ENCODE results near the gene PRKG2. TPM values are rescaled to one million over a fixed set of nuclear protein-coding genes. Genes with fewer than 3 reads are reported as not detected.

PRKG2 gene
- total RNA-seq, 1 experiment from 2014 or later, result 0.59 TPM

- no peaks in the 10 kb centered on the region for H3K36me3 ChIP-seq (ENCODE audit: control insufficient read depth, insufficient read depth, low read length)
- no peaks in the 10 kb centered on the region for H3K4me1 ChIP-seq (ENCODE audit: control insufficient read depth, insufficient read depth, low read length)
- no peak overlapping the region for H3K4me3 ChIP-seq (ENCODE audit: low read depth in 2 of 2, low read length in 2 of 2)
- CTCF ChIA-PET, result no interaction called here
- H3K27ac ChIP-seq (ENCODE audit: low read length), result no peak overlapping the region
- ATAC-seq, result no peak
- POLR2A ChIA-PET, result no interaction called here
- no TSS peak for BruUV-seq (replicated peaks)
- no peaks in the 10 kb centered on the region for H3K9me3 ChIP-seq (ENCODE audit: control insufficient read depth, insufficient read depth, low read depth, low read length)
- in situ Hi-C loops (cut with HindIII; ENCODE audit: low pct_unique_long_range_greater_than_20kb, low sequenced_read_pairs), result no loop called here
- no peaks in the 10 kb centered on the region for H3K27me3 ChIP-seq (ENCODE audit: control insufficient read depth, insufficient read depth, low read length)
- intact Hi-C loops (cut with micrococcal nuclease; ENCODE audit: unreplicated experiment), result no loop called here
- TF ChIP-seq, protein P1, sequence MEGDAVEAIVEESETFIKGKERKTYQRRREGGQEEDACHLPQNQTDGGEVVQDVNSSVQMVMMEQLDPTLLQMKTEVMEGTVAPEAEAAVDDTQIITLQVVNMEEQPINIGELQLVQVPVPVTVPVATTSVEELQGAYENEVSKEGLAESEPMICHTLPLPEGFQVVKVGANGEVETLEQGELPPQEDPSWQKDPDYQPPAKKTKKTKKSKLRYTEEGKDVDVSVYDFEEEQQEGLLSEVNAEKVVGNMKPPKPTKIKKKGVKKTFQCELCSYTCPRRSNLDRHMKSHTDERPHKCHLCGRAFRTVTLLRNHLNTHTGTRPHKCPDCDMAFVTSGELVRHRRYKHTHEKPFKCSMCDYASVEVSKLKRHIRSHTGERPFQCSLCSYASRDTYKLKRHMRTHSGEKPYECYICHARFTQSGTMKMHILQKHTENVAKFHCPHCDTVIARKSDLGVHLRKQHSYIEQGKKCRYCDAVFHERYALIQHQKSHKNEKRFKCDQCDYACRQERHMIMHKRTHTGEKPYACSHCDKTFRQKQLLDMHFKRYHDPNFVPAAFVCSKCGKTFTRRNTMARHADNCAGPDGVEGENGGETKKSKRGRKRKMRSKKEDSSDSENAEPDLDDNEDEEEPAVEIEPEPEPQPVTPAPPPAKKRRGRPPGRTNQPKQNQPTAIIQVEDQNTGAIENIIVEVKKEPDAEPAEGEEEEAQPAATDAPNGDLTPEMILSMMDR (IDR thresholded peaks at IDR 0.05), result no peak
- TF ChIP-seq TCF7L2 (IDR thresholded peaks at IDR 0.05; ENCODE audit: low read depth, low read length) (no peak), POLR2AphosphoS5 (IDR thresholded peaks at IDR 0.05; ENCODE audit: low read depth, low read length) (no peak), SIN3A (IDR thresholded peaks at IDR 0.05; ENCODE audit: borderline replicate concordance, insufficient read depth, low read depth, low read length) (no peak)
- TF ChIP-seq, protein P2, sequence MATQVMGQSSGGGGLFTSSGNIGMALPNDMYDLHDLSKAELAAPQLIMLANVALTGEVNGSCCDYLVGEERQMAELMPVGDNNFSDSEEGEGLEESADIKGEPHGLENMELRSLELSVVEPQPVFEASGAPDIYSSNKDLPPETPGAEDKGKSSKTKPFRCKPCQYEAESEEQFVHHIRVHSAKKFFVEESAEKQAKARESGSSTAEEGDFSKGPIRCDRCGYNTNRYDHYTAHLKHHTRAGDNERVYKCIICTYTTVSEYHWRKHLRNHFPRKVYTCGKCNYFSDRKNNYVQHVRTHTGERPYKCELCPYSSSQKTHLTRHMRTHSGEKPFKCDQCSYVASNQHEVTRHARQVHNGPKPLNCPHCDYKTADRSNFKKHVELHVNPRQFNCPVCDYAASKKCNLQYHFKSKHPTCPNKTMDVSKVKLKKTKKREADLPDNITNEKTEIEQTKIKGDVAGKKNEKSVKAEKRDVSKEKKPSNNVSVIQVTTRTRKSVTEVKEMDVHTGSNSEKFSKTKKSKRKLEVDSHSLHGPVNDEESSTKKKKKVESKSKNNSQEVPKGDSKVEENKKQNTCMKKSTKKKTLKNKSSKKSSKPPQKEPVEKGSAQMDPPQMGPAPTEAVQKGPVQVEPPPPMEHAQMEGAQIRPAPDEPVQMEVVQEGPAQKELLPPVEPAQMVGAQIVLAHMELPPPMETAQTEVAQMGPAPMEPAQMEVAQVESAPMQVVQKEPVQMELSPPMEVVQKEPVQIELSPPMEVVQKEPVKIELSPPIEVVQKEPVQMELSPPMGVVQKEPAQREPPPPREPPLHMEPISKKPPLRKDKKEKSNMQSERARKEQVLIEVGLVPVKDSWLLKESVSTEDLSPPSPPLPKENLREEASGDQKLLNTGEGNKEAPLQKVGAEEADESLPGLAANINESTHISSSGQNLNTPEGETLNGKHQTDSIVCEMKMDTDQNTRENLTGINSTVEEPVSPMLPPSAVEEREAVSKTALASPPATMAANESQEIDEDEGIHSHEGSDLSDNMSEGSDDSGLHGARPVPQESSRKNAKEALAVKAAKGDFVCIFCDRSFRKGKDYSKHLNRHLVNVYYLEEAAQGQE (IDR thresholded peaks at IDR 0.05; ENCODE audit: insufficient read depth in 1 of 2, low read depth in 2 of 2, low read length in 1 of 2), result no peak
- DNase-seq (ENCODE audit: low read depth, low spot score), result no peak
Measured at GRCh38 chr4:81116566-81116965, 98.5 kb downstream of the PRKG2 start.

DNA sequence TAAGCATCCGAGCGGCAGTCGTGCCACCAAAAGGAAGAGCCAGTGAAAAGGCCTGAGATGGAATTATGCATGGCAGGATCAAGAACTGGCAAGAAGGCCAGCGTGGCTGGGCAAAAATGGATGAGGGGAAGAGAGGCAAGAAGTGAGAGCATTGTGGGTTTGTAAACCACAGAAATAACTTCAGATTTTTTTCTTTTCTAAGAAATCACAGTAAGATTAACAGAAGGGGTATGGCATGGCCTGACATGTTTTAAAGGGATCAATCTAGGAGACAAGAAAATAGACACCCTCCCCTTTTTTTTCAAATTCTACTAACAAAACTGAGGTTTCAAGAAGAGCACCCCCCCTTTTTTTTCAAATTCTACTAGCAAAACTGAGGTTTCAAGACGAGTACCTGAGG is 102.0 kb downstream of the PRKG2 start:
- Histone ChIP-seq H3K9me3 (ENCODE audit: control insufficient read depth, insufficient read depth, low read depth, low read length) (no peaks in the 10 kb centered on the region), H3K4me3 (ENCODE audit: low read depth in 2 of 2, low read length in 2 of 2) (no peak overlapping the region), H3K4me1 (ENCODE audit: control insufficient read depth, insufficient read depth, low read length) (no peaks in the 10 kb centered on the region), H3K27me3 (ENCODE audit: control insufficient read depth, insufficient read depth, low read length) (no peaks in the 10 kb centered on the region), H3K36me3 (ENCODE audit: control insufficient read depth, insufficient read depth, low read length) (no peaks in the 10 kb centered on the region), H3K27ac (ENCODE audit: low read length) (no peak overlapping the region)
- DNase-seq (ENCODE audit: low read depth, low spot score) (no peak), ATAC-seq (no peak)
- BruUV-seq (replicated peaks), result no TSS peak
- no peak for TF ChIP-seq TCF7L2 (IDR thresholded peaks at IDR 0.05; ENCODE audit: low read depth, low read length)
- no peak for TF ChIP-seq POLR2AphosphoS5 (IDR thresholded peaks at IDR 0.05; ENCODE audit: low read depth, low read length)
- TF ChIP-seq, protein P2 (IDR thresholded peaks at IDR 0.05; ENCODE audit: insufficient read depth in 1 of 2, low read depth in 2 of 2, low read length in 1 of 2), result no peak
- TF ChIP-seq, protein P1 (IDR thresholded peaks at IDR 0.05), result no peak
- TF ChIP-seq SIN3A (IDR thresholded peaks at IDR 0.05; ENCODE audit: borderline replicate concordance, insufficient read depth, low read depth, low read length), result no peak
- in situ Hi-C loops (cut with HindIII; ENCODE audit: low pct_unique_long_range_greater_than_20kb, low sequenced_read_pairs) (no loop called here), intact Hi-C loops (cut with micrococcal nuclease; ENCODE audit: unreplicated experiment) (no loop called here)
- ChIA-PET POLR2A (no interaction called here), CTCF (no interaction called here)
